ENCODE data around the gene GAREM2.

DNA sequence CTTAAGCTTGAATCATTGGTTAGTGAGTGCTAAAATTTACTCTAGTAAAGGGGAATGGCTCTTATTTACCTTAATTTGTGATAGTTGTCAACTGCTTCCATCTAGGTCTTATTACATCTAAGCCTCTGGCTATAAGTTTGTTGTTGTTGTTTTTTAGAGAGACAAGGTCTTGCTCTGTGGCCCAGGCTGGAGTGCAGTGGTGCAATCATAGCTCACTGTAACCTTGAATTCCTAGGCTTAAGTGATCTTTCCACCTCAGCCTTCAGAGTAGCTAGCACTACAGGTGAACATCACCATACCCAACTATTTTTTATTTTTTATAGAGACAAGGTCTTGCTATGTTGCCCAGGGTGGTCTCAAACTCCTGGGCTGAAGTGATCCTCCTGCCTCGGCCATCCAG lies 65.0 kb downstream of the GAREM2 start:
- TF ChIP-seq POLR2A (IDR thresholded peaks at IDR 0.05; ENCODE audit: low read length) (no peak), GATA1 (IDR thresholded peaks at IDR 0.05; ENCODE audit: low read depth, low read length) (no peak)
